ENCODE results near the gene LRRC32. TPM values are rescaled to one million over a fixed set of nuclear protein-coding genes. Genes with fewer than 3 reads are reported as not detected.

LRRC32 gene
- total RNA-seq, 1 experiment from 2014 or later: 0.46 TPM

DNA sequence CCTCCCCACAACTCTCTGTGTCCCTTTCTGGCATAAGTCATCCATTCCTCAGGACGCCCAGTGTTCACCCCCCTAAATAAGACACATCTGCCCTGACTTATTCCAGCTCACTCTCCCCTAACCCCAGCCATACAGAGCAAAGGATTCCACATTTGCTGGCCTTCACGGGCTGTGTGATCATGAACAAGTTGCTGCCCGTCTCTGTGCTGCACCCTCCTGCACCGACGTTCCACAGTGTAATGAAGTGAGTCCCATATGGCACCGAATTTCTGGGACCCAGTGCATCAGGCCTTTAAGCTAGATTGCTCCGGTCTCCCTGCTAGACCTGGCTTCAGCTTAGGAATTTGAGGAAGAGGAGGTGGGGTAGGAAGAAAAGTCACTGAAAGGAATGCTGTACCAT, 22.4 kb upstream of the LRRC32 start:
- Histone ChIP-seq H2AK5ac (ENCODE audit: insufficient read length, low read length) (no peak overlapping the region), H2BK15ac (ENCODE audit: low read depth, low read length) (no peak overlapping the region), H3K79me1 (ENCODE audit: insufficient read depth, low read depth, low read length, poor library complexity, severe bottlenecking) (no peaks in the 10 kb centered on the region), H3K9me3 (ENCODE audit: control insufficient read depth, low read depth, low read length) (no peaks in the 10 kb centered on the region), H3K4ac (ENCODE audit: low read depth, low read length) (no peak overlapping the region), H3K4me2 (ENCODE audit: insufficient read depth, insufficient read length, low read length) (no peak overlapping the region), H3K18ac (ENCODE audit: insufficient read length, low read depth, low read length) (no peak overlapping the region), H2AFZ (ENCODE audit: low read length) (no peak overlapping the region), H2BK120ac (ENCODE audit: low read depth, low read length, poor library complexity, severe bottlenecking) (no peak overlapping the region), H3K79me2 (ENCODE audit: insufficient read depth, low read length) (no peaks in the 10 kb centered on the region), H4K5ac (ENCODE audit: insufficient read length, low read depth, low read length) (no peak overlapping the region), H2BK12ac (ENCODE audit: insufficient read length, low read depth, low read length) (no peak overlapping the region), H3K27me3 (ENCODE audit: insufficient read depth, low read length) (no peaks in the 10 kb centered on the region), H4K91ac (ENCODE audit: insufficient read length, low read depth, low read length) (no peak overlapping the region), H2BK20ac (ENCODE audit: low read depth, low read length, poor library complexity, severe bottlenecking) (no peak overlapping the region), H3K4me1 (ENCODE audit: insufficient read depth, low read length) (no peaks in the 10 kb centered on the region), H3K23me2 (ENCODE audit: insufficient read length, low read depth, low read length, poor library complexity, severe bottlenecking) (no peaks in the 10 kb centered on the region), H3K27ac (ENCODE audit: insufficient read length, low read depth, low read length) (no peak overlapping the region), H3T11ph (ENCODE audit: low read length) (no peak overlapping the region), H2BK5ac (ENCODE audit: insufficient read length, low read length) (no peak overlapping the region), H3K9ac (ENCODE audit: extremely low read depth, insufficient read length, low read length) (no peak overlapping the region), H4K8ac (replicated peaks; ENCODE audit: insufficient read length, low read depth, low read length) (no peak overlapping the region), H4K20me1 (ENCODE audit: control insufficient read depth, insufficient read depth, insufficient read length) (no peaks in the 10 kb centered on the region), H3K56ac (ENCODE audit: insufficient read length, low read depth, low read length) (no peak overlapping the region), H3K23ac (ENCODE audit: insufficient read length, low read depth, low read length) (no peak overlapping the region), H3K14ac (ENCODE audit: insufficient read depth, low read length) (no peak overlapping the region)
- Mint-ChIP-seq H3K36me3 (ENCODE audit: insufficient read depth in 1 of 3, low read depth in 3 of 3) (no peaks in the 10 kb centered on the region), H3K4me1 (peaks cover 5 to 6% of the 10 kb centered on the region in 2 experiments; a peak in 3 of 4 replicates), H3K9me3 (no peaks in the 10 kb centered on the region; a peak in 1 of 5 replicates), H3K4me3 (no peak overlapping the region), H3K27me3 (ENCODE audit: low read depth) (peaks cover 5% of the 10 kb centered on the region), H3K27ac (no peak overlapping the region)
- TF ChIP-seq, protein P1, sequence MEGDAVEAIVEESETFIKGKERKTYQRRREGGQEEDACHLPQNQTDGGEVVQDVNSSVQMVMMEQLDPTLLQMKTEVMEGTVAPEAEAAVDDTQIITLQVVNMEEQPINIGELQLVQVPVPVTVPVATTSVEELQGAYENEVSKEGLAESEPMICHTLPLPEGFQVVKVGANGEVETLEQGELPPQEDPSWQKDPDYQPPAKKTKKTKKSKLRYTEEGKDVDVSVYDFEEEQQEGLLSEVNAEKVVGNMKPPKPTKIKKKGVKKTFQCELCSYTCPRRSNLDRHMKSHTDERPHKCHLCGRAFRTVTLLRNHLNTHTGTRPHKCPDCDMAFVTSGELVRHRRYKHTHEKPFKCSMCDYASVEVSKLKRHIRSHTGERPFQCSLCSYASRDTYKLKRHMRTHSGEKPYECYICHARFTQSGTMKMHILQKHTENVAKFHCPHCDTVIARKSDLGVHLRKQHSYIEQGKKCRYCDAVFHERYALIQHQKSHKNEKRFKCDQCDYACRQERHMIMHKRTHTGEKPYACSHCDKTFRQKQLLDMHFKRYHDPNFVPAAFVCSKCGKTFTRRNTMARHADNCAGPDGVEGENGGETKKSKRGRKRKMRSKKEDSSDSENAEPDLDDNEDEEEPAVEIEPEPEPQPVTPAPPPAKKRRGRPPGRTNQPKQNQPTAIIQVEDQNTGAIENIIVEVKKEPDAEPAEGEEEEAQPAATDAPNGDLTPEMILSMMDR (conservative IDR thresholded peaks at IDR 0.05): no peak
- no CpG with 5 or more reads among the region's 7 CpGs for whole genome bisulfite sequencing (ENCODE audit: extremely low coverage, insufficient read length, low lambda C conversion rate)
- DNase-seq: no peak

All from H9 (cell line).